HFF-Myc (cell line): ENCODE results near the gene CDYL2.

ENCODE experiments used
- DNase-seq: peaks from one replicate; pipeline ENCODE4 v3.0.0-alpha.2; 2011; ENCODE audit warnings: low read depth; ENCODE audit errors: extremely low read depth
- H3K4me3 ChIP-seq: replicated peaks from 2 replicates; pipeline ENCODE4 v1.5.1; 2011; ENCODE audit warnings: low read depth, mild to moderate bottlenecking, control low read depth, low read length
- TF ChIP-seq, protein P1 (sequence below): IDR thresholded peaks from 2 replicates; pipeline ENCODE4 v1.5.1; 2012; ENCODE audit warnings: mild to moderate bottlenecking, low read depth, low read length, control low read depth; ENCODE audit errors: missing control alignments

Gene CDYL2

DNA sequence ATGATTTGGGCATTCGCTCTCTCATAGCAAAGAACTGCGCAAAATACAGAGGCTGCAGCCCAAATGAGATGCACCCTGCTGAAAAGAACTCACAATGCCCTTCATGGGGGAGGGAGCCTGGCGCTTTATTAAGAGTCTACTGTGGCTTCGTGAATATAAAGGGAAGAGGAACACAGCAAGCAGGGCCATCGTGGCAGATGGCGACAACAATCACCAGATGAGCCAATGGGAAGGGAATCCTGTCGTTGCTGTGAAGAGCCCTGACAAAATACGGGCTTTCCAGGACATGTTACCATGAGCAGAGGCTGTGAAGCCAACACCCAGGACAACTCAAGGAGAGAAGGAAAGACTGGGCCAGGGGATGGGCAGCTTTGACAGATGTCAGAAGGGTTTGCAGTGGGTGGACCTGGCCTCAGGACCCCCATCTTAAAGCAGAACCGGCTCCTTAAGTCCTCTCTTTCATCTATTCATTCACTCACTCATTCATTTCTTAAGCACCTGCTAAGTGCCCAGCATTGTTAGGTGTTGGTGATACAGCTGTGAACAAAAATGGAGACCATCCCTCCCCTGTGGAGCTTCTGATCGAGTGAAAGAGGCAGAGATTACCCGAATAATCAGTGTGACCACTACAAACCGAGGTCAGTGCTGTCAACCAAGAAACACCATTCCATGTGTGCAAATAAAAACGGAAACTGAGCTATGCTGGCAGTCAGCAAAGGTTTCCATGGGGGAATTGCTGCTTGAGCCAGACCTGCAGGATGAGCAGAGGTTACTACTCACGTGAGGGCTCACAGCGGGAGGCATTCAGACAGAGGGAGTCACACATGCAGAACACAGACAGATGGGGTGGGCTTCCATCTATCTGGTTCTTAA, 137.8 kb downstream of the CDYL2 start:
- TF ChIP-seq, protein P1, sequence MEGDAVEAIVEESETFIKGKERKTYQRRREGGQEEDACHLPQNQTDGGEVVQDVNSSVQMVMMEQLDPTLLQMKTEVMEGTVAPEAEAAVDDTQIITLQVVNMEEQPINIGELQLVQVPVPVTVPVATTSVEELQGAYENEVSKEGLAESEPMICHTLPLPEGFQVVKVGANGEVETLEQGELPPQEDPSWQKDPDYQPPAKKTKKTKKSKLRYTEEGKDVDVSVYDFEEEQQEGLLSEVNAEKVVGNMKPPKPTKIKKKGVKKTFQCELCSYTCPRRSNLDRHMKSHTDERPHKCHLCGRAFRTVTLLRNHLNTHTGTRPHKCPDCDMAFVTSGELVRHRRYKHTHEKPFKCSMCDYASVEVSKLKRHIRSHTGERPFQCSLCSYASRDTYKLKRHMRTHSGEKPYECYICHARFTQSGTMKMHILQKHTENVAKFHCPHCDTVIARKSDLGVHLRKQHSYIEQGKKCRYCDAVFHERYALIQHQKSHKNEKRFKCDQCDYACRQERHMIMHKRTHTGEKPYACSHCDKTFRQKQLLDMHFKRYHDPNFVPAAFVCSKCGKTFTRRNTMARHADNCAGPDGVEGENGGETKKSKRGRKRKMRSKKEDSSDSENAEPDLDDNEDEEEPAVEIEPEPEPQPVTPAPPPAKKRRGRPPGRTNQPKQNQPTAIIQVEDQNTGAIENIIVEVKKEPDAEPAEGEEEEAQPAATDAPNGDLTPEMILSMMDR = no peak
- H3K4me3 ChIP-seq = no peak overlapping the region
- no peak for DNase-seq

- H3K4me3 ChIP-seq = no peak overlapping the region
- TF ChIP-seq, protein P1 = no peak
- no peak for DNase-seq
These were observed 139.0 kb downstream of the CDYL2 start for GRCh38 chr16:80665356-80665755.

DNA sequence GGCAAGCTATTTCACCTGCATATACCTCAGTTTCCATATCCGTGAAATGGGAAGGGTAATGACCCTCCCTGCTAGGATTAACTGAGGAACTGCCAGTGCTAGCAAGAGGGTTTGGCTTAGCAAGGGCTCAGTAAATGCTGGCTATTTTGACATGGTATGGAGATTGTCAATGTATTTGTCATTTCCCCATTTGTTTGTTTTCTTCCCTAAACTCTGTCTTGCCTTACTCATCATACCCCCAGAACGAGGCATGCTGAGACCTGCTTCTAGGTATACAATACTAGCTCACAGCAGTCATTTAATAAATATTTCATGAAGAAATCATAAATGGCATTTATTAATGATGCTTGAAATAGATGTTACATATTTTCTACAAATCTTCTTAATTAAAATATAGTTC, 139.6 kb downstream of the CDYL2 start:
- TF ChIP-seq, protein P1 = no peak
- H3K4me3 ChIP-seq = no peak overlapping the region
- DNase-seq = no peak

DNA sequence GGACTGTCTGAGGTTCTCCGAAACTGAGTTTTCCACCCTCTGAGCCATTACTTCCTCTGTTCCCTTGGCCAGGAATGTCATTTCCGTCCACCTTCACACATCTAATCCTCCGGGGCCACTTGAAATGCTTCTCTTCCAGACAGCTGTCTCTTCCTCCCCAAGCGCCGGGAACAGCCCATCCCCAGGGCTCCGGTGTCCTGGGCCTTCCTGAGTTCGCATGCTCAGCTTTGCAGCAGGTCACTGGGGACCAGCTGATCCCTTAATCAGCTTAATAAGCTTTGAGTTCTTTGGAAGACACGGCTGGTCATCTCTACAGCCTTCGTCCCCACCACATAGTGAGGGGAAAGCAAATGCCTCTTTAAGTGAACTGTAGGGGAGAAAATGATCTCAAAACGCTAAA, 140.2 kb downstream of the CDYL2 start:
- DNase-seq = no peak
- TF ChIP-seq, protein P1 = no peak
- no peak overlapping the region for H3K4me3 ChIP-seq

- TF ChIP-seq, protein P1 = no peak
- no peak for DNase-seq
These were observed 141.3 kb downstream of the CDYL2 start for GRCh38 chr16:80663078-80663477.

GRCh38 chr16:80659865-80660264, 144.5 kb downstream of the CDYL2 start:
- TF ChIP-seq, protein P1 = no peak
- no peak for DNase-seq
- H3K4me3 ChIP-seq = no peak overlapping the region

More at GRCh38 chr16:80663078-80663477, 141.3 kb downstream of the CDYL2 start:
- no peak overlapping the region for H3K4me3 ChIP-seq

- DNase-seq = no peak
- TF ChIP-seq, protein P1 = no peak
- no peak overlapping the region for H3K4me3 ChIP-seq
These were observed 147.7 kb downstream of the CDYL2 start for GRCh38 chr16:80656711-80657150.
